Measurements from ENCODE around the gene RFLNA. TPM values are rescaled to one million over a fixed set of nuclear protein-coding genes. Genes with fewer than 3 reads are reported as not detected.

The RFLNA gene
- total RNA-seq, 4 donors from 2014 or later: 0.63 to 2.2 (median 1.3) TPM

GRCh38 chr12:124305776-124306685 lies 11.1 kb downstream of the RFLNA start:
- WGBS: 96% methylated on average over 17 of the region's 24 CpGs
- no peak for DNase-seq (ENCODE audit: extremely low spot score)
- no peak for TF ChIP-seq EP300 (IDR thresholded peaks at IDR 0.05)
- TF ChIP-seq POLR2AphosphoS5 (IDR thresholded peaks at IDR 0.05): no peak
- TF ChIP-seq POLR2A (IDR thresholded peaks at IDR 0.05; ENCODE audit: low read depth): no peak
- TF ChIP-seq, protein P1, sequence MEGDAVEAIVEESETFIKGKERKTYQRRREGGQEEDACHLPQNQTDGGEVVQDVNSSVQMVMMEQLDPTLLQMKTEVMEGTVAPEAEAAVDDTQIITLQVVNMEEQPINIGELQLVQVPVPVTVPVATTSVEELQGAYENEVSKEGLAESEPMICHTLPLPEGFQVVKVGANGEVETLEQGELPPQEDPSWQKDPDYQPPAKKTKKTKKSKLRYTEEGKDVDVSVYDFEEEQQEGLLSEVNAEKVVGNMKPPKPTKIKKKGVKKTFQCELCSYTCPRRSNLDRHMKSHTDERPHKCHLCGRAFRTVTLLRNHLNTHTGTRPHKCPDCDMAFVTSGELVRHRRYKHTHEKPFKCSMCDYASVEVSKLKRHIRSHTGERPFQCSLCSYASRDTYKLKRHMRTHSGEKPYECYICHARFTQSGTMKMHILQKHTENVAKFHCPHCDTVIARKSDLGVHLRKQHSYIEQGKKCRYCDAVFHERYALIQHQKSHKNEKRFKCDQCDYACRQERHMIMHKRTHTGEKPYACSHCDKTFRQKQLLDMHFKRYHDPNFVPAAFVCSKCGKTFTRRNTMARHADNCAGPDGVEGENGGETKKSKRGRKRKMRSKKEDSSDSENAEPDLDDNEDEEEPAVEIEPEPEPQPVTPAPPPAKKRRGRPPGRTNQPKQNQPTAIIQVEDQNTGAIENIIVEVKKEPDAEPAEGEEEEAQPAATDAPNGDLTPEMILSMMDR (IDR thresholded peaks at IDR 0.05): no peak

GRCh38 chr12:124306686-124307555 lies 12.0 kb downstream of the RFLNA start:
- no peaks in the 10 kb centered on the region for H3K4me1 ChIP-seq
- intact Hi-C loops (cut with DNase I): no loop called here
- no peak overlapping the region for H3K27ac ChIP-seq (replicated peaks in 1 of 4)
- TF ChIP-seq POLR2AphosphoS5 (IDR thresholded peaks at IDR 0.05) (no peak), POLR2A (IDR thresholded peaks at IDR 0.05; ENCODE audit: low read depth) (no peak), EP300 (IDR thresholded peaks at IDR 0.05) (no peak)
- TF ChIP-seq, protein P1 (IDR thresholded peaks at IDR 0.05): no peak
- no peaks in the 10 kb centered on the region for H3K9me3 ChIP-seq
- H3K36me3 ChIP-seq: no peaks in the 10 kb centered on the region
- H3K4me3 ChIP-seq: no peak overlapping the region
- H3K27me3 ChIP-seq: no peaks in the 10 kb centered on the region
- 95% methylated on average over 9 of the region's 28 CpGs for WGBS
- no peak for DNase-seq (ENCODE audit: extremely low spot score)

More at GRCh38 chr12:124305776-124306685, 11.1 kb downstream of the RFLNA start:
- Histone ChIP-seq H3K27ac (replicated peaks in 1 of 4) (no peak overlapping the region), H3K4me1 (no peaks in the 10 kb centered on the region), H3K4me3 (no peak overlapping the region), H3K9me3 (no peaks in the 10 kb centered on the region), H3K27me3 (no peaks in the 10 kb centered on the region), H3K36me3 (no peaks in the 10 kb centered on the region)
- intact Hi-C loops (cut with DNase I): no loop called here

DNA sequence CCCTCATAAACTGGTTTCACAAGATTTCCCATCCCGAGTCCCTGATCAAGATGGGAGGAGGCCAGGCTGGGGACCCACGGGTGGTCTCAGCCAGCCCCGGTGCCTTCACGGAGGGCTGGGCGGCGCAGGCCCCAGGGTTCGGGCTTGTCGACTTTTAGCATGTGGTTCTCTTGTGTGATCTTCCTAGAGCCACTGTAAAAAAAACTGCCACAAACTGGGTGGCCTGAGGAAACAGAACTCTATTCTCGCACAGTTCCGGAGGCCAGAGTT lies 12.6 kb downstream of the RFLNA start:
- Histone ChIP-seq H3K27me3 (no peaks in the 10 kb centered on the region), H3K27ac (replicated peaks in 1 of 4) (no peak overlapping the region), H3K36me3 (no peaks in the 10 kb centered on the region), H3K4me1 (no peaks in the 10 kb centered on the region), H3K4me3 (no peak overlapping the region), H3K9me3 (no peaks in the 10 kb centered on the region)
- whole genome bisulfite sequencing: 86% methylated on average over 10 of the region's 10 CpGs
- DNase-seq (ENCODE audit: extremely low spot score): no peak
- intact Hi-C loops (cut with DNase I): no loop called here
- TF ChIP-seq POLR2A (IDR thresholded peaks at IDR 0.05; ENCODE audit: low read depth): no peak
- TF ChIP-seq POLR2AphosphoS5 (IDR thresholded peaks at IDR 0.05): no peak
- TF ChIP-seq, protein P1 (IDR thresholded peaks at IDR 0.05): no peak
- no peak for TF ChIP-seq EP300 (IDR thresholded peaks at IDR 0.05)

- H3K36me3 ChIP-seq: no peaks in the 10 kb centered on the region
- no peak overlapping the region for H3K4me3 ChIP-seq
- H3K27ac ChIP-seq (replicated peaks in 1 of 4): no peak overlapping the region
- H3K9me3 ChIP-seq: no peaks in the 10 kb centered on the region
- TF ChIP-seq POLR2AphosphoS5 (IDR thresholded peaks at IDR 0.05): no peak
- TF ChIP-seq, protein P1 (IDR thresholded peaks at IDR 0.05): no peak
- TF ChIP-seq EP300 (IDR thresholded peaks at IDR 0.05): no peak
- no peak for TF ChIP-seq POLR2A (IDR thresholded peaks at IDR 0.05; ENCODE audit: low read depth)
- DNase-seq (ENCODE audit: extremely low spot score): no peak
- 88% methylated on average over 16 of the region's 18 CpGs for WGBS
- intact Hi-C loops (cut with DNase I): no loop called here
- H3K27me3 ChIP-seq: no peaks in the 10 kb centered on the region
- H3K4me1 ChIP-seq: no peaks in the 10 kb centered on the region
These were observed 13.8 kb downstream of the RFLNA start for GRCh38 chr12:124308741-124309140.

Data from esophagus muscularis mucosa (tissue), 4 donors.